ENCODE measurements around the gene FYCO1. TPM values are rescaled to one million over a fixed set of nuclear protein-coding genes. Genes with fewer than 3 reads are reported as not detected.

The FYCO1 gene
- total and polyA plus RNA-seq, 2 of the 13 experiments (the other 11 are each of a cell fraction or from before 2014, with no cell fraction given), result 2.7 to 4.2 TPM

- H3K9ac ChIP-seq (ENCODE audit: insufficient read depth, low read depth, low read length), result no peak overlapping the region
- H3K36me3 ChIP-seq (replicated peaks in 1 of 2; ENCODE audit: control insufficient read depth in 1 of 2, insufficient read depth in 2 of 2, low read length in 2 of 2), result peaks cover 10 to 82% of the 10 kb centered on the region in 2 experiments
- no peaks in the 10 kb centered on the region for H3K79me2 ChIP-seq (ENCODE audit: insufficient read depth, low read length)
- POLR2A ChIA-PET, result no interaction called here
- H4K20me1 ChIP-seq (ENCODE audit: insufficient read depth, low read length), result no peaks in the 10 kb centered on the region
- no peak overlapping the region for H3K4me3 ChIP-seq (replicated peaks in 1 of 3; ENCODE audit: insufficient read depth in 1 of 3, low read depth in 2 of 3, low read length in 3 of 3)
- in situ Hi-C loops (cut with HindIII; ENCODE audit: extremely low pct_ligation_motif_present, low pct_unique_long_range_greater_than_20kb), result no loop called here
- H3K4me2 ChIP-seq (ENCODE audit: low read depth, low read length), result no peak overlapping the region
- no peaks in the 10 kb centered on the region for H3K9me3 ChIP-seq (ENCODE audit: low read length)
- H3K27me3 ChIP-seq (ENCODE audit: control insufficient read depth in 1 of 2, insufficient read depth in 2 of 2, low read length in 2 of 2), result no peaks in the 10 kb centered on the region
- no TSS peak for BruUV-seq (replicated peaks)
- intact Hi-C loops (cut with micrococcal nuclease; ENCODE audit: unreplicated experiment), result no loop called here
- FAIRE-seq, result no peak
- ATAC-seq, result no peak
- no peak for DNase-seq (ENCODE audit: low spot score)
- peaks cover under 1% of the 10 kb centered on the region; the same call in 1 of the 2 replicates for H3K4me1 ChIP-seq (ENCODE audit: insufficient read depth, low read length)
- CTCF ChIA-PET (ENCODE audit: low intra/inter-chr PET ratio, low total read pairs), result no interaction called here
- no peak for TF ChIP-seq RORA (CRISPR knock-in tag; IDR thresholded peaks at IDR 0.05)
- TF ChIP-seq ZNF678 (CRISPR knock-in tag; IDR thresholded peaks at IDR 0.05), result no peak
- TF ChIP-seq, protein P1, sequence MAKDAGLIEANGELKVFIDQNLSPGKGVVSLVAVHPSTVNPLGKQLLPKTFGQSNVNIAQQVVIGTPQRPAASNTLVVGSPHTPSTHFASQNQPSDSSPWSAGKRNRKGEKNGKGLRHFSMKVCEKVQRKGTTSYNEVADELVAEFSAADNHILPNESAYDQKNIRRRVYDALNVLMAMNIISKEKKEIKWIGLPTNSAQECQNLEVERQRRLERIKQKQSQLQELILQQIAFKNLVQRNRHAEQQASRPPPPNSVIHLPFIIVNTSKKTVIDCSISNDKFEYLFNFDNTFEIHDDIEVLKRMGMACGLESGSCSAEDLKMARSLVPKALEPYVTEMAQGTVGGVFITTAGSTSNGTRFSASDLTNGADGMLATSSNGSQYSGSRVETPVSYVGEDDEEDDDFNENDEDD (CRISPR knock-in tag; IDR thresholded peaks at IDR 0.05; ENCODE audit: borderline replicate concordance), result no peak
- no peak for TF ChIP-seq BCL6 (CRISPR knock-in tag; IDR thresholded peaks at IDR 0.05)
- no peak for TF ChIP-seq ZNF570 (CRISPR knock-in tag; IDR thresholded peaks at IDR 0.05; ENCODE audit: borderline replicate concordance)
- no peak for TF ChIP-seq FOSL2 (CRISPR knock-in tag; IDR thresholded peaks at IDR 0.05)
- TF ChIP-seq ARNT (IDR thresholded peaks at IDR 0.05), result no peak
- no peak for TF ChIP-seq TBL1XR1 (IDR thresholded peaks at IDR 0.05; ENCODE audit: borderline replicate concordance, low read length, partially characterized antibody)
- TF ChIP-seq BCLAF1 (IDR thresholded peaks at IDR 0.05), result no peak
- TF ChIP-seq POLR2G (IDR thresholded peaks at IDR 0.05; ENCODE audit: low read depth, low read length), result no peak
- no peak for TF ChIP-seq SMAD3 (CRISPR knock-in tag; IDR thresholded peaks at IDR 0.05)
- TF ChIP-seq, protein P2, sequence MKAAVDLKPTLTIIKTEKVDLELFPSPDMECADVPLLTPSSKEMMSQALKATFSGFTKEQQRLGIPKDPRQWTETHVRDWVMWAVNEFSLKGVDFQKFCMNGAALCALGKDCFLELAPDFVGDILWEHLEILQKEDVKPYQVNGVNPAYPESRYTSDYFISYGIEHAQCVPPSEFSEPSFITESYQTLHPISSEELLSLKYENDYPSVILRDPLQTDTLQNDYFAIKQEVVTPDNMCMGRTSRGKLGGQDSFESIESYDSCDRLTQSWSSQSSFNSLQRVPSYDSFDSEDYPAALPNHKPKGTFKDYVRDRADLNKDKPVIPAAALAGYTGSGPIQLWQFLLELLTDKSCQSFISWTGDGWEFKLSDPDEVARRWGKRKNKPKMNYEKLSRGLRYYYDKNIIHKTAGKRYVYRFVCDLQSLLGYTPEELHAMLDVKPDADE (CRISPR knock-in tag; IDR thresholded peaks at IDR 0.05), result no peak
- no peak for TF ChIP-seq PHB2 (IDR thresholded peaks at IDR 0.05; ENCODE audit: partially characterized antibody)
- WGBS (ENCODE audit: low lambda C conversion rate), result 96% methylated on average over 4 of the region's 4 CpGs
- H2AFZ ChIP-seq (ENCODE audit: low read length), result no peak overlapping the region
- H3K27ac ChIP-seq (ENCODE audit: extremely low read length, insufficient read depth, low read length), result no peak overlapping the region
Measured at GRCh38 chr3:45979378-45979777, 16.2 kb downstream of the FYCO1 start.

Data from HepG2 (cell line).